ENCODE measurements around the gene FGD5. TPM values are rescaled to one million over a fixed set of nuclear protein-coding genes. Genes with fewer than 3 reads are reported as not detected.

FGD5 gene
- total RNA-seq, 4 donors from 2014 or later, result 0.80 to 12.0 (median 3.9) TPM

- TF ChIP-seq CTCF (IDR thresholded peaks at IDR 0.05) (no peak), POLR2A (IDR thresholded peaks at IDR 0.05) (no peak)
- H3K27ac ChIP-seq, result no peak overlapping the region
- WGBS, 2 donors, result 89 to 93% methylated on average over 2 of the region's 2 CpGs
- H3K36me3 ChIP-seq, result peaks cover 0 to 12% (median 0%) of the 10 kb centered on the region in 3 donors
- peaks cover 0 to 11% (median 0%) of the 10 kb centered on the region in 3 donors for H3K4me1 ChIP-seq
- H3K4me3 ChIP-seq, result no peak overlapping the region
- intact Hi-C loops (cut with DNase I), result no loop called here
- no peaks in the 10 kb centered on the region for H3K9me3 ChIP-seq
- DNase-seq, result no peak
- H3K27me3 ChIP-seq, result peaks cover 0 to 19% (median 0%) of the 10 kb centered on the region in 4 donors
These were observed 75.3 kb downstream of the FGD5 start for GRCh38 chr3:14894085-14894484.

- no peaks in the 10 kb centered on the region for H3K4me1 ChIP-seq
- intact Hi-C loops (cut with DNase I), result no loop called here
- peaks cover 0 to 7% (median 0%) of the 10 kb centered on the region in 4 donors for H3K27me3 ChIP-seq
- H3K27ac ChIP-seq, result no peak overlapping the region
- WGBS, 2 donors, result 75 to 79% methylated on average over 4 of the region's 4 CpGs
- TF ChIP-seq POLR2A (IDR thresholded peaks at IDR 0.05), result no peak
- no peak for TF ChIP-seq CTCF (IDR thresholded peaks at IDR 0.05)
- no peak for DNase-seq
- peaks cover 0 to 12% (median 0%) of the 10 kb centered on the region in 3 donors for H3K36me3 ChIP-seq
- no peaks in the 10 kb centered on the region for H3K9me3 ChIP-seq
- no peak overlapping the region for H3K4me3 ChIP-seq
These were observed 78.5 kb downstream of the FGD5 start for GRCh38 chr3:14897266-14897665.

GRCh38 chr3:14898929-14899328 lies 80.2 kb downstream of the FGD5 start:
- H3K27me3 ChIP-seq, result peaks cover 0 to 7% (median 0%) of the 10 kb centered on the region in 4 donors
- no peaks in the 10 kb centered on the region for H3K9me3 ChIP-seq
- H3K4me3 ChIP-seq, result no peak overlapping the region
- H3K4me1 ChIP-seq, result no peaks in the 10 kb centered on the region
- 54 to 62% methylated on average over 7 of the region's 7 CpGs for whole genome bisulfite sequencing, 2 donors
- intact Hi-C loops (cut with DNase I), result no loop called here
- H3K36me3 ChIP-seq, result peaks cover 0 to 12% (median 0%) of the 10 kb centered on the region in 3 donors
- no peak for DNase-seq
- H3K27ac ChIP-seq, result no peak overlapping the region
- TF ChIP-seq CTCF (IDR thresholded peaks at IDR 0.05) (no peak), POLR2A (IDR thresholded peaks at IDR 0.05) (no peak)

GRCh38 chr3:14899993-14900618 lies 81.3 kb downstream of the FGD5 start:
- H3K4me3 ChIP-seq, result no peak overlapping the region
- peaks cover 0 to 4% (median 0%) of the 10 kb centered on the region in 3 donors for H3K9me3 ChIP-seq
- intact Hi-C loops (cut with DNase I), result no loop called here
- no peaks in the 10 kb centered on the region for H3K4me1 ChIP-seq
- TF ChIP-seq POLR2A (IDR thresholded peaks at IDR 0.05), result no peak
- no peak for TF ChIP-seq CTCF (IDR thresholded peaks at IDR 0.05)
- H3K36me3 ChIP-seq, result peaks cover 0 to 12% (median 0%) of the 10 kb centered on the region in 3 donors
- peaks cover 0 to 7% (median 0%) of the 10 kb centered on the region in 4 donors for H3K27me3 ChIP-seq
- no peak for DNase-seq
- 80% methylated on average over 2 to 3 of the region's 9 CpGs for WGBS, 2 donors
- no peak overlapping the region for H3K27ac ChIP-seq

GRCh38 chr3:14900881-14901873 lies 82.4 kb downstream of the FGD5 start:
- Histone ChIP-seq H3K27me3 (peaks cover 0 to 7% (median 0%) of the 10 kb centered on the region in 4 donors), H3K27ac (no peak overlapping the region), H3K4me3 (no peak overlapping the region), H3K36me3 (peaks cover 0 to 12% (median 0%) of the 10 kb centered on the region in 3 donors), H3K4me1 (no peaks in the 10 kb centered on the region), H3K9me3 (peaks cover 0 to 14% (median 0%) of the 10 kb centered on the region in 3 donors)
- intact Hi-C loops (cut with DNase I), result no loop called here
- WGBS, 2 donors, result 81 to 83% methylated on average over 4 to 7 of the region's 15 CpGs
- TF ChIP-seq POLR2A (IDR thresholded peaks at IDR 0.05) (no peak), CTCF (IDR thresholded peaks at IDR 0.05) (no peak)
- DNase-seq, result no peak

Data from esophagus squamous epithelium (tissue), 5 donors.